ENCODE results near the gene FGD4.
"Not testable (repeated sequence)": the region's sequence is repeated elsewhere in the genome, so short reads cannot be mapped to it uniquely, and the experiment has no call there.

The FGD4 gene

GRCh38 chr12:32525802-32526201, 126.4 kb downstream of the FGD4 start:
- not testable (repeated sequence) for DNase-seq

- not testable (repeated sequence) for DNase-seq
Observed at GRCh38 chr12:32526343-32526742, 127.0 kb downstream of the FGD4 start.

- no peak for DNase-seq
Observed at GRCh38 chr12:32532422-32532821, 133.1 kb downstream of the FGD4 start.

GRCh38 chr12:32532951-32533350, 133.6 kb downstream of the FGD4 start:
- DNase-seq, result no peak

- not testable (repeated sequence) for DNase-seq
Observed at GRCh38 chr12:32533506-32533905, 134.1 kb downstream of the FGD4 start.

GRCh38 chr12:32533971-32534590, 134.7 kb downstream of the FGD4 start:
- peak; percentile 34 for DNase-seq

- DNase-seq, result no peak
Observed at GRCh38 chr12:32534698-32535097, 135.3 kb downstream of the FGD4 start.

GRCh38 chr12:32535288-32535999, 136.1 kb downstream of the FGD4 start:
- peak; percentile 69 for DNase-seq

GRCh38 chr12:32536000-32536345, 136.6 kb downstream of the FGD4 start:
- no peak for DNase-seq

- no peak for DNase-seq
Observed at GRCh38 chr12:32541754-32542374, 142.5 kb downstream of the FGD4 start.

GRCh38 chr12:32542428-32543229, 143.3 kb downstream of the FGD4 start:
- DNase-seq, result no peak

GRCh38 chr12:32544893-32545292, 145.5 kb downstream of the FGD4 start:
- no peak for DNase-seq

GRCh38 chr12:32545413-32545980, 146.1 kb downstream of the FGD4 start:
- no peak for DNase-seq

- DNase-seq, result no peak
Observed at GRCh38 chr12:32546272-32546671, 146.9 kb downstream of the FGD4 start.

- DNase-seq, result no peak
Observed at GRCh38 chr12:32548691-32549281, 149.4 kb downstream of the FGD4 start.

GRCh38 chr12:32549675-32550079, 150.3 kb downstream of the FGD4 start:
- no peak for DNase-seq

- no peak for DNase-seq
Observed at GRCh38 chr12:32551058-32551457, 151.7 kb downstream of the FGD4 start.

- DNase-seq, result no peak
Observed at GRCh38 chr12:32558903-32559302, 159.5 kb downstream of the FGD4 start.

- no peak for DNase-seq
Observed at GRCh38 chr12:32559434-32559833, 160.1 kb downstream of the FGD4 start.

- DNase-seq, result no peak
Observed at GRCh38 chr12:32560520-32560919, 161.2 kb downstream of the FGD4 start.

GRCh38 chr12:32561931-32562341, 162.6 kb downstream of the FGD4 start:
- DNase-seq, result no peak

- not testable (repeated sequence) for DNase-seq
Observed at GRCh38 chr12:32562413-32562812, 163.1 kb downstream of the FGD4 start.
